Stimulated activated CD4-positive, alpha-beta T cell treated with anti-CD3 and anti-CD28 coated beads, Interleukin-12 subunit alpha, Interleukin-12 subunit beta, amount 100 ng/mL, for 4 hours (primary cell): ENCODE data around the gene PRKCE.

Experiments
- DNase-seq: peaks from one replicate; pipeline ENCODE4 v3.0.0-alpha.2; 2020

Gene PRKCE

DNA sequence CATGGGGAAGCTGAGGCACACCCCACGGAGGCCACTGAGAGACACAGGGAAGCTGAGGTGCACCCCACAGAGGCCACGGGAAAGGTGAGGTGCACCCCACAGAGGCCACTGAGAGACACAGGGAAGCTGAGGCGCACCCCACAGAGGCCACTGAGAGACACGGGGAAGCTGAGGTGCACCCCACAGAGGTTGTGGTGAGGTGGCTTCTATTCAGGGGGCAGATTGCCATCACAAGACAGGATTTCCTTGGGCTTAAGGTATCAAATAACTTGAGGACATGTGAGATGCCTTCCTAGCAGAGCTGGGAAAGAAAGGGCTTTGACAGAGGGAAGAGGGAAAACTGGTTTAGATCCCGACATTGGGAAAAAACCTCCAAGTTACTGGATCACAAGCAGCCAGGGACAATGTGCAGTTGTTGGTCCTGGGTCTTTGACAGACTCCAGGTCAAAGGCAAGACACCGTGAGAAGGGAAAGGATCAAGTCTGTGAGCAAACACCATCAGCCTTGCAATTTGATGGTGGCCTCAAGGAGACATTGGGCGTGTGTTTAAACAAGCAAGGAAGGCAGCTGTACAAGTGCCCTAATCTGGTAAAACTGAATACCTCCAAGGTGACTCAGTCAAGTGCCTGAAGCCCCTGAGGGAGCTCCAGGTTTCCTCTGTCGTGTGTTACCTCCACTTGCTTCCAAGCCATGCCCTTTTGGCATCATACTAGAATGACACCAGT, 512.5 kb downstream of the PRKCE start:
- no peak for DNase-seq

- DNase-seq: no peak
These were observed 513.2 kb downstream of the PRKCE start for GRCh38 chr2:46164529-46165301.

DNA sequence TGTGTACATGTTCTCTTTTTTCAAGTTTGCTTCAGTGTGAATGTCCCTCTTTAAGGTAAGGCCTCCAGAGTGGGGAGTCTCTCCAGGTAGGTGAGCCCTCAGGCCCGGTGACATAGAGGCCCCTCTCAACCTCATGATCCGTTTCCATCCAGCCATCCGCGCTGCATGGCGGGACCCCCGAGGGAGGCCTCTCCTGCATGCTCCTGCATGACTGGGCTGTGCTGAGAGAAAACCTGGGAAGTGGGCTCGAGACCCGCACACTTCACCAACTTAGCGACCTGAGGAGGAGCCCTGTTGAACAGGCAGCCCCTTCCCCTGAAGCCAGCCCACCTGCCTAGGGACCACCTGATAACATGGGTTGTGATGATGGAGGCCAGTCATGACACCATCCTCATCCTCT, 514.4 kb downstream of the PRKCE start:
- DNase-seq: no peak

DNA sequence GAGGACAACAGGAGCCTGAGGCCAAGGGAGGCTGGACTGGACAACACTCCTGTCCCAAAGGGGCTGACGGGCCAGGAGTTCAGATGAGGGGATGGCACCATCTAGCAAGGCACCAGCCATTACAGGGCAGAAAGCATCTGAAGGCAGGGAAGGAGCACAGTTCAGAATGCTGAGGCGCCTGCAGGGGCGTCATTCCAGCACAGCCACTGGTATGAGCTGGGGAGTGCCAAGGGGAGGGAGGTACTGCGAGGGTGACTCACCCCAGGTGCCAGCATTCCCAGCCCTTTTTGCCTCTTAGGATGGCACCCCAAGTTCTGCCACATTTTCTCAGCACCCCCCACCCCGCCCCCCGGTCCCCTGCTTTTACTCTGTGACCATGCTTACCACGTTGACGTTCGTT, 515.9 kb downstream of the PRKCE start:
- no peak for DNase-seq

DNA sequence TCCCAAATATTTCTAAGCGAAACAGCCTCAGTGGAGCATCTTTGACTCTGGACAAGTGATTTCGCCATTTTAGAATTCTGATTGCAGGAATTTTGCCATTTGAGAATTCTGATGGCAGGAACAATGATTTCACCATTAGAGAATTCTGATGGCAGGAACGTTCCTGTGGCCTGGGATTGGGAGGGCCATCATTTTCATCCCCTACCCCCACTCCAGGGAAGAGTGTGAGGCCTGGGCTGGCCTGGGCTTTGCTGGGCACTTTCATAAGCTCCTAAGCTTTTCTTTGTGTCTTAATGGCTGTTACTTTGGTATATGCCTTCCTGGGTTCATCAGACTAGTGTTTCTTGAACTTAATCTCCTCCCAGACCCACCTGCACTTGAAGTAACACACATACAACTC, 516.4 kb downstream of the PRKCE start:
- no peak for DNase-seq

- DNase-seq: no peak
These were observed 518.0 kb downstream of the PRKCE start for GRCh38 chr2:46169467-46169866.

DNA sequence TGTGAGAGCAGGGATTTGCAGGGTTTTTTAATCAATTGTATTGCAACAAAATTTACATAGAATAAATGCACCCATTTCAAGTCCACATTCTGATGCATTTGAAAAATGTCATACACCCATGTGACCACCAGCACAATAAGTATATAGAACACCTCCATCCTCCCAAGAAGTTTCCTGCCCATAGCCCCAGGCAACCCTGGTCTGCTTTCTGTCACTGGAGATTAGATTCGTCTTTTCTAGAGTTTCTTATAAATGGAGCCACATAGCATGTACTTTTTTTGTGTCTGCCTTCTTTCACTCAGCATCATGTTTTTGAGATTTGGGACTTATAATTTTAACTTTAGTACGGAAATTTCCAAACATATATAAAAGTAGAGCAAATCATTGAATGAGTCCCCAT, 518.6 kb downstream of the PRKCE start:
- DNase-seq: no peak

GRCh38 chr2:46170611-46171350, 519.3 kb downstream of the PRKCE start:
- DNase-seq: no peak

- no peak for DNase-seq
These were observed 520.0 kb downstream of the PRKCE start for GRCh38 chr2:46171411-46171953.

- DNase-seq: no peak
These were observed 520.6 kb downstream of the PRKCE start for GRCh38 chr2:46171996-46172546.

DNA sequence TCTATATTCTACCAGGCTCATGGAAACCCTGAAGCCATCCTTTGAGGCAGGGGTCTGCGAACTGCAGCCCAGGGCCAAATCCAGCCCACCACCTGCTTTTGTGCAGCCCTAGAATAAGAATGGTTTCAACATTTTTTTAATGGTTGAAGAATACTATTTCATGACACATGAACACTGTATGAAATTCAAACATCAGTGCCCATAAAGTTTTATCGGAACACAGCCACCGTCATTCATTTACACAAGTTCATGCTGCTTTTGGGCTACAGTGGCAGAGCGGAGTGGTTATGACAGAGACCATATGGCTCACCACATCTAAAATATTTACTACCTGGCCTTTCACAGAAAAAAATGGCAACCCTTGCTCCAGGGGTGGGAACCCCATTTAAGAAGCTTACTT, 521.6 kb downstream of the PRKCE start:
- no peak for DNase-seq

GRCh38 chr2:46173636-46174250, 522.3 kb downstream of the PRKCE start:
- DNase-seq: no peak

- DNase-seq: no peak
These were observed 523.1 kb downstream of the PRKCE start for GRCh38 chr2:46174345-46175170.

- DNase-seq: no peak
These were observed 523.9 kb downstream of the PRKCE start for GRCh38 chr2:46175419-46175818.

DNA sequence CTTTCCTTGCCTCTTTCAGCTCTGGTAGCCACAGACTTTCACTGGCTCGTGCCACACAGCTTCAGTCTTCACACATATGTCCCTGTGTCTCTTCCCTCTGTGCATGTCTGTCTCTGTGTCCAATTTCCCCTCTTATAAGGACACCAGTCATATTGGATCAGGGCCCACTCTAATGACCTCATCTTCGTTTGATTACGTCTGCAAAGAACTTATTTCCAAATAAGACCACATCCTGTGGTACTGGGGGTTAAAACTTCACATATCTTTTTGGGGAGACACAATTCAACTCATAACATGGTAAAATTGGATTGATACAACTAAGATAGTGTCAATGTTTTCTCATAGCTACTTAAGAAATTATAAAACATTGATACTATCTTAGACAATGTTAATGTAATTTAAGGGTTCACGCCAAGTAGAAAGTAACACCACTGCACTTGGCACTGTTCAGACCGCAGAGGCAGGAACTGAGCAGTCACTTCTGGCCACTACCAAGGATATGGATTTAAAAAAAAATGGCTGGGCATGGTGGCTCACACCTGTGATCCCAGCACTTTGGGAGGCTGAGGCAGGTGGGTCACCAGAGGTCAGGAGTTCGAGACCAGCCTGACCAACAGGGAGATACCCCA, 526.1 kb downstream of the PRKCE start:
- DNase-seq: no peak

GRCh38 chr2:46179037-46179621, 527.7 kb downstream of the PRKCE start:
- DNase-seq: peak; percentile 20

GRCh38 chr2:46180189-46180588, 528.7 kb downstream of the PRKCE start:
- no peak for DNase-seq

- no peak for DNase-seq
These were observed 529.8 kb downstream of the PRKCE start for GRCh38 chr2:46181306-46181705.

- DNase-seq: no peak
These were observed 530.5 kb downstream of the PRKCE start for GRCh38 chr2:46181789-46182530.

GRCh38 chr2:46183426-46183825, 532.0 kb downstream of the PRKCE start:
- DNase-seq: no peak
